A673 (cell line): ENCODE measurements around the gene LRRC10B.

Experiments
- CTCF ChIP-seq: fragments of 300-800, 200-600 bp; sonication (generic); conservative IDR thresholded peaks from 2 replicates; pipeline ENCODE4 v1.5.1; 2017; ENCODE audit warnings: low read depth, mild to moderate bottlenecking, antibody characterized with exemption, low read length, moderate library complexity, mixed read lengths
- EZH2 ChIP-seq: fragments of 200-600 bp; sonication (generic); IDR thresholded peaks from 2 replicates; pipeline ENCODE4 v1.6.1; 2017; ENCODE audit warnings: borderline replicate concordance, low read depth, mild to moderate bottlenecking, mixed read lengths, antibody characterized with exemption, low read length; ENCODE audit not compliant: poor library complexity, severe bottlenecking

- TF ChIP-seq CTCF (no peak), EZH2 (no peak)
Measured at GRCh38 chr11:61540528-61540927, 32.0 kb downstream of the LRRC10B start.
